GM23338 (cell line): Measurements from ENCODE around the gene CELF2. TPM values are rescaled to one million over a fixed set of nuclear protein-coding genes. Genes with fewer than 3 reads are reported as not detected.

Experiments
- ATAC-seq: fragments of 200-7000 bp; cut with Tn5 transposase; 3 replicates; pipeline ENCODE4 v1.9.1; 2020
- DNase-seq: peaks from one replicate; pipeline ENCODE4 v3.0.0-alpha.2; 2015; ENCODE audit warnings: low spot score
- H2AFZ ChIP-seq: fragments of 200-600 bp; sonication (generic); 2 replicates; pipeline ENCODE4 v1.8.0; 2016; ENCODE audit warnings: antibody characterized with exemption, mild to moderate bottlenecking, moderate library complexity
- H3F3A ChIP-seq: fragments of 200-600 bp; sonication (generic); replicated peaks from 2 replicates; pipeline ENCODE4 v1.8.0; 2017; ENCODE audit warnings: antibody characterized with exemption, mixed run types, low read depth
- H3K27ac ChIP-seq: fragments of 200-600 bp; sonication (generic); 2 replicates; pipeline ENCODE4 v1.6.1; 2016; ENCODE audit warnings: low read depth
- H3K27me3 ChIP-seq: fragments of 200-600 bp; sonication (generic); 2 replicates; pipeline ENCODE4 v1.8.0; 2016; ENCODE audit warnings: mild to moderate bottlenecking, mixed run types, moderate library complexity; ENCODE audit not compliant: insufficient read depth
- H3K36me3 ChIP-seq: fragments of 200-600 bp; sonication (generic); 2 replicates; pipeline ENCODE4 v1.8.0; 2016; ENCODE audit warnings: mild to moderate bottlenecking; ENCODE audit not compliant: insufficient read depth
- H3K4me1 ChIP-seq: fragments of 200-600 bp; sonication (generic); 2 replicates; pipeline ENCODE4 v1.8.0; 2016; ENCODE audit warnings: mild to moderate bottlenecking, moderate library complexity; ENCODE audit not compliant: insufficient read depth
- H3K4me2 ChIP-seq: fragments of 200-600 bp; sonication (generic); 2 replicates; pipeline ENCODE4 v1.7.1; 2017; ENCODE audit warnings: mixed run types
- H3K4me3 ChIP-seq: fragments of 200-600 bp; sonication (generic); 2 replicates; pipeline ENCODE4 v1.6.1; 2016; ENCODE audit warnings: mixed run types
- H3K79me2 ChIP-seq: fragments of 200-600 bp; sonication (generic); replicated peaks from 2 replicates; pipeline ENCODE4 v1.8.0; 2017; ENCODE audit warnings: mild to moderate bottlenecking; ENCODE audit not compliant: insufficient read depth
- H3K9me2 ChIP-seq: fragments of 200-600 bp; sonication (generic); 2 replicates; pipeline ENCODE4 v1.8.0; 2017; ENCODE audit not compliant: insufficient read depth
- H4K20me1 ChIP-seq: fragments of 200-600 bp; sonication (generic); replicated peaks from 2 replicates; pipeline ENCODE4 v1.8.0; 2017; ENCODE audit warnings: mild to moderate bottlenecking; ENCODE audit not compliant: insufficient read depth
- H3K27ac Mint-ChIP-seq: 2 replicates; pipeline ENCODE4 v1.8.0; 2020; ENCODE audit warnings: inconsistent platforms, mild to moderate bottlenecking, moderate library complexity, mixed read lengths
- H3K27me3 Mint-ChIP-seq: 3 replicates; pipeline ENCODE4 v1.8.0; 2022; ENCODE audit warnings: low read depth, mild to moderate bottlenecking, moderate library complexity, mixed read lengths, inconsistent platforms; ENCODE audit not compliant: insufficient read depth, poor library complexity
- H3K36me3 Mint-ChIP-seq: 3 replicates; pipeline ENCODE4 v1.8.0; 2021; ENCODE audit warnings: low read depth, mild to moderate bottlenecking, inconsistent platforms, moderate library complexity, mixed read lengths
- H3K4me1 Mint-ChIP-seq: 3 replicates; pipeline ENCODE4 v1.8.0; 2020; ENCODE audit warnings: mild to moderate bottlenecking, inconsistent platforms, mixed read lengths
- H3K4me3 Mint-ChIP-seq: 3 replicates; pipeline ENCODE4 v1.8.0; 2021; ENCODE audit warnings: moderate library complexity, mild to moderate bottlenecking, inconsistent platforms, mixed read lengths
- H3K9me3 Mint-ChIP-seq: 3 replicates; pipeline ENCODE4 v1.8.0; 2020; ENCODE audit warnings: moderate library complexity, mild to moderate bottlenecking, inconsistent platforms, mixed read lengths
- EZH2 ChIP-seq: fragments of 200-600 bp; sonication (generic); IDR thresholded peaks from one replicate; pipeline ENCODE4 v1.8.0; 2017; ENCODE audit warnings: antibody characterized with exemption, mild to moderate bottlenecking, low read depth; ENCODE audit not compliant: unreplicated experiment
- EZH2phosphoT487 ChIP-seq: fragments of 200-600 bp; sonication (generic); IDR thresholded peaks from one replicate; pipeline ENCODE4 v1.8.1; 2018; ENCODE audit warnings: antibody characterized with exemption; ENCODE audit not compliant: unreplicated experiment
- JUNB ChIP-seq: IDR thresholded peaks from one replicate; pipeline ENCODE4 v1.6.1; 2016; ENCODE audit warnings: antibody characterized with exemption; ENCODE audit not compliant: unreplicated experiment
- STAT1 ChIP-seq: IDR thresholded peaks from one replicate; pipeline ENCODE4 v1.6.1; 2016; ENCODE audit warnings: antibody characterized with exemption; ENCODE audit not compliant: unreplicated experiment
- polyA plus RNA-seq: library from polyadenylated mRNA; unstranded; fragments of >200 nt; fragmentation: Nextera tagmentation; extraction: Ambion mirVana; gene quantifications from 2 replicates; pipeline ENCODE4 v1.2.1, GENCODE V29; 2016
- total RNA-seq: library from RNA; depleted of rRNA; stranded (reverse); fragments of >200 nt; shearing (Covaris generic); gene quantifications from 2 replicates; pipeline ENCODE4 v1.2.3, GENCODE V29; 2014
- TF ChIP-seq, protein P1 (sequence below): IDR thresholded peaks from 2 replicates; pipeline ENCODE4 v1.6.1; 2016; ENCODE audit warnings: antibody characterized with exemption
- TF ChIP-seq, protein P2 (sequence below): fragments of 250-450 bp; sonication (Bioruptor Pico); IDR thresholded peaks from 2 replicates; pipeline ENCODE4 v1.5.0; 2020; ENCODE audit warnings: mild to moderate bottlenecking, moderate library complexity

CELF2 gene
- total and polyA plus RNA-seq, 2 experiments from 2014 or later, result 18.1 to 22.5 TPM

DNA sequence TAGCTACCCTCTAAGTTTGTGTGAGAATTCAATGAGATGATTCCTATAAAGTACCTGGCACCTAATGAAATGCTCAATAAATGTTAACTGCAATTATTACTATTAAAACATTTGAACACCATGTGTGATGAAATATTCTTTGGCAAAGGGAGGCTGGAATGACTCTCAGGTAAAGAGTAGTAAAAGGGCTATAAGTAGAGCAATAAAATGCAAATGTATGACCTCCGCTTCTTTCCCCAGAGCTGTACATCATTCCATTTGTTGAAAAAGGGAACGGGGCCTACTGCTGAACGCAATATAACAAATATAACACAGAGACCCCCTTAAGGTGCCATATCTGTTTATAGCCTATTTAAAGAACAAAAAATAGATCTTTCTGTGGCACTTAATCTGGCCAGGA, 27.8 kb downstream of the CELF2 start:
- no peaks in the 10 kb centered on the region for H3F3A ChIP-seq
- no peaks in the 10 kb centered on the region for H4K20me1 ChIP-seq
- H3K4me1 ChIP-seq, result peaks cover 3% of the 10 kb centered on the region; the same call in 1 of the 2 replicates
- no peak overlapping the region for H3K4me2 ChIP-seq
- no peak overlapping the region for H3K4me3 Mint-ChIP-seq
- TF ChIP-seq, protein P1, sequence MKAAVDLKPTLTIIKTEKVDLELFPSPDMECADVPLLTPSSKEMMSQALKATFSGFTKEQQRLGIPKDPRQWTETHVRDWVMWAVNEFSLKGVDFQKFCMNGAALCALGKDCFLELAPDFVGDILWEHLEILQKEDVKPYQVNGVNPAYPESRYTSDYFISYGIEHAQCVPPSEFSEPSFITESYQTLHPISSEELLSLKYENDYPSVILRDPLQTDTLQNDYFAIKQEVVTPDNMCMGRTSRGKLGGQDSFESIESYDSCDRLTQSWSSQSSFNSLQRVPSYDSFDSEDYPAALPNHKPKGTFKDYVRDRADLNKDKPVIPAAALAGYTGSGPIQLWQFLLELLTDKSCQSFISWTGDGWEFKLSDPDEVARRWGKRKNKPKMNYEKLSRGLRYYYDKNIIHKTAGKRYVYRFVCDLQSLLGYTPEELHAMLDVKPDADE, result no peak
- TF ChIP-seq, protein P2, sequence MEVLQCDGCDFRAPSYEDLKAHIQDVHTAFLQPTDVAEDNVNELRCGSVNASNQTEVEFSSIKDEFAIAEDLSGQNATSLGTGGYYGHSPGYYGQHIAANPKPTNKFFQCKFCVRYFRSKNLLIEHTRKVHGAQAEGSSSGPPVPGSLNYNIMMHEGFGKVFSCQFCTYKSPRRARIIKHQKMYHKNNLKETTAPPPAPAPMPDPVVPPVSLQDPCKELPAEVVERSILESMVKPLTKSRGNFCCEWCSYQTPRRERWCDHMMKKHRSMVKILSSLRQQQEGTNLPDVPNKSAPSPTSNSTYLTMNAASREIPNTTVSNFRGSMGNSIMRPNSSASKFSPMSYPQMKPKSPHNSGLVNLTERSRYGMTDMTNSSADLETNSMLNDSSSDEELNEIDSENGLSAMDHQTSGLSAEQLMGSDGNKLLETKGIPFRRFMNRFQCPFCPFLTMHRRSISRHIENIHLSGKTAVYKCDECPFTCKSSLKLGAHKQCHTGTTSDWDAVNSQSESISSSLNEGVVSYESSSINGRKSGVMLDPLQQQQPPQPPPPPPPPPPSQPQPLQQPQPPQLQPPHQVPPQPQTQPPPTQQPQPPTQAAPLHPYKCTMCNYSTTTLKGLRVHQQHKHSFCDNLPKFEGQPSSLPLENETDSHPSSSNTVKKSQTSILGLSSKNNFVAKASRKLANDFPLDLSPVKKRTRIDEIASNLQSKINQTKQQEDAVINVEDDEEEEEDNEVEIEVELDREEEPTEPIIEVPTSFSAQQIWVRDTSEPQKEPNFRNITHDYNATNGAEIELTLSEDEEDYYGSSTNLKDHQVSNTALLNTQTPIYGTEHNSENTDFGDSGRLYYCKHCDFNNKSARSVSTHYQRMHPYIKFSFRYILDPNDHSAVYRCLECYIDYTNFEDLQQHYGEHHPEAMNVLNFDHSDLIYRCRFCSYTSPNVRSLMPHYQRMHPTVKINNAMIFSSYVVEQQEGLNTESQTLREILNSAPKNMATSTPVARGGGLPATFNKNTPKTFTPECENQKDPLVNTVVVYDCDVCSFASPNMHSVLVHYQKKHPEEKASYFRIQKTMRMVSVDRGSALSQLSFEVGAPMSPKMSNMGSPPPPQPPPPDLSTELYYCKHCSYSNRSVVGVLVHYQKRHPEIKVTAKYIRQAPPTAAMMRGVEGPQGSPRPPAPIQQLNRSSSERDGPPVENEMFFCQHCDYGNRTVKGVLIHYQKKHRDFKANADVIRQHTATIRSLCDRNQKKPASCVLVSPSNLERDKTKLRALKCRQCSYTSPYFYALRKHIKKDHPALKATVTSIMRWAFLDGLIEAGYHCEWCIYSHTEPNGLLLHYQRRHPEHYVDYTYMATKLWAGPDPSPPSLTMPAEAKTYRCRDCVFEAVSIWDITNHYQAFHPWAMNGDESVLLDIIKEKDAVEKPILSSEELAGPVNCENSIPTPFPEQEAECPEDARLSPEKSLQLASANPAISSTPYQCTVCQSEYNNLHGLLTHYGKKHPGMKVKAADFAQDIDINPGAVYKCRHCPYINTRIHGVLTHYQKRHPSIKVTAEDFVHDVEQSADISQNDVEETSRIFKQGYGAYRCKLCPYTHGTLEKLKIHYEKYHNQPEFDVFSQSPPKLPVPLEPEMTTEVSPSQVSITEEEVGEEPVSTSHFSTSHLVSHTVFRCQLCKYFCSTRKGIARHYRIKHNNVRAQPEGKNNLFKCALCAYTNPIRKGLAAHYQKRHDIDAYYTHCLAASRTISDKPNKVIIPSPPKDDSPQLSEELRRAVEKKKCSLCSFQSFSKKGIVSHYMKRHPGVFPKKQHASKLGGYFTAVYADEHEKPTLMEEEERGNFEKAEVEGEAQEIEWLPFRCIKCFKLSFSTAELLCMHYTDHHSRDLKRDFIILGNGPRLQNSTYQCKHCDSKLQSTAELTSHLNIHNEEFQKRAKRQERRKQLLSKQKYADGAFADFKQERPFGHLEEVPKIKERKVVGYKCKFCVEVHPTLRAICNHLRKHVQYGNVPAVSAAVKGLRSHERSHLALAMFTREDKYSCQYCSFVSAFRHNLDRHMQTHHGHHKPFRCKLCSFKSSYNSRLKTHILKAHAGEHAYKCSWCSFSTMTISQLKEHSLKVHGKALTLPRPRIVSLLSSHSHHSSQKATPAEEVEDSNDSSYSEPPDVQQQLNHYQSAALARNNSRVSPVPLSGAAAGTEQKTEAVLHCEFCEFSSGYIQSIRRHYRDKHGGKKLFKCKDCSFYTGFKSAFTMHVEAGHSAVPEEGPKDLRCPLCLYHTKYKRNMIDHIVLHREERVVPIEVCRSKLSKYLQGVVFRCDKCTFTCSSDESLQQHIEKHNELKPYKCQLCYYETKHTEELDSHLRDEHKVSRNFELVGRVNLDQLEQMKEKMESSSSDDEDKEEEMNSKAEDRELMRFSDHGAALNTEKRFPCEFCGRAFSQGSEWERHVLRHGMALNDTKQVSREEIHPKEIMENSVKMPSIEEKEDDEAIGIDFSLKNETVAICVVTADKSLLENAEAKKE (CRISPR knock-in tag), result no peak
- TF ChIP-seq JUNB, result no peak
- no peak for TF ChIP-seq EZH2
- TF ChIP-seq EZH2phosphoT487, result no peak
- no peak for TF ChIP-seq STAT1
- no peak overlapping the region for H3K27ac ChIP-seq
- H3K27me3 ChIP-seq, result no peaks in the 10 kb centered on the region
- H3K27ac Mint-ChIP-seq, result no peak overlapping the region
- ATAC-seq (no peak), DNase-seq (no peak)
- no peak overlapping the region for H3K4me3 ChIP-seq
- H3K79me2 ChIP-seq, result peaks cover 3% of the 10 kb centered on the region; the same call in 1 of the 2 replicates
- no peaks in the 10 kb centered on the region for H3K9me2 ChIP-seq
- H3K4me1 Mint-ChIP-seq, result peaks cover 33% of the 10 kb centered on the region
- no peaks in the 10 kb centered on the region for H3K36me3 ChIP-seq
- H2AFZ ChIP-seq, result no peak overlapping the region
- H3K9me3 Mint-ChIP-seq, result no peaks in the 10 kb centered on the region; the same call in 2 of the 3 replicates
- H3K27me3 Mint-ChIP-seq, result peaks cover 2% of the 10 kb centered on the region
- no peaks in the 10 kb centered on the region for H3K36me3 Mint-ChIP-seq
